GM12873 (cell line): ENCODE measurements around the gene KRT27.

Experiments
- CTCF ChIP-seq: IDR thresholded peaks from 2 replicates; pipeline ENCODE4 v1.5.1; 2012; ENCODE audit warnings: low read depth, mild to moderate bottlenecking, moderate library complexity, low read length, control low read depth; ENCODE audit not compliant: insufficient read depth; ENCODE audit errors: missing control alignments

Gene KRT27

GRCh38 chr17:40822132-40822812, 39.9 kb upstream of the KRT27 start, which contains the start of gene KRT10:
Gene KRT10, minus strand, starts transcription at chr17:40822614. Its CDS starts 29 bp downstream, at chr17:40822585.
- TF ChIP-seq CTCF: no peak

- no peak for TF ChIP-seq CTCF
Observed at GRCh38 chr17:40821536-40821935, 39.2 kb upstream of the KRT27 start.

- TF ChIP-seq CTCF: no peak
Observed at GRCh38 chr17:40820228-40820838, 38.0 kb upstream of the KRT27 start.

- no peak for TF ChIP-seq CTCF
Observed at GRCh38 chr17:40819528-40820125, 37.3 kb upstream of the KRT27 start.

DNA sequence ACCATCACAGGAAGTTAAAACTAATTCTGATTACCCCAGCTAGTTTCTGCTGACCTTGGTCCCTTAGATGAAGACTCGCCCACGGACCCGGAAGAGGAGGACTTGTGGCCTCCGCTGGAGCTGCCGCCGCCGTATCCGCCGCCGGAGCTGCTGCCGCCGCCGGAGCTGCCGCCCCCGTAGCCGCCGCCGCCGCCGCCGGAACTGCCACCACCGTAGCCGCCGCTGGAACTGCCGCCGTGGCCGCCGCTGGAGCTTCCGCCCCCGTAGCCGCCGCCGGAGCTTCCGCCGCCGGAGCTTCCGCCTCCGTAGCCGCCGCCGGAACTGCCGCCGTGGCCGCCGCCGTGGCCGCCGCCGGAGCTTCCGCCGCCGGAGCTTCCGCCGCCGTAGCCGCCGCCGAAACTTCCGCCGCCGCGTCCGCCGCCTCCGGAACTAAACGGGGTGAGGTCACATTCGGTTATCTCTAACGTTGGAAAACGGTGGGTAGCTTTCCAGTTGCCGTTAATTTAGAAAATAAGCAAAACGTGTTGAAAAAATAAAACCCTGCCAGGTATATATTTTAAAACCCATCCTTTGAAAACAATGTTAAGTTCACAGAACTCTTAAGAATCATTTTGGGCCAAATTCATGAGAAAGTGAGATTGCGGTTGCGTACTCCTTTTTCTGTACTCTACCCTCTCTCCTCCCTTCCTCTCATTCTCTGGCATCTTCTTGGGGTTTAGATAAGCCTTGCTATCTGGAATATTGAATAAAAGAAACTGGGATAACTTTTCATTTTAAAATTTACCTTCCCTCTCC, 36.6 kb upstream of the KRT27 start:
- no peak for TF ChIP-seq CTCF

GRCh38 chr17:40818343-40818732, 36.0 kb upstream of the KRT27 start:
- TF ChIP-seq CTCF: no peak

DNA sequence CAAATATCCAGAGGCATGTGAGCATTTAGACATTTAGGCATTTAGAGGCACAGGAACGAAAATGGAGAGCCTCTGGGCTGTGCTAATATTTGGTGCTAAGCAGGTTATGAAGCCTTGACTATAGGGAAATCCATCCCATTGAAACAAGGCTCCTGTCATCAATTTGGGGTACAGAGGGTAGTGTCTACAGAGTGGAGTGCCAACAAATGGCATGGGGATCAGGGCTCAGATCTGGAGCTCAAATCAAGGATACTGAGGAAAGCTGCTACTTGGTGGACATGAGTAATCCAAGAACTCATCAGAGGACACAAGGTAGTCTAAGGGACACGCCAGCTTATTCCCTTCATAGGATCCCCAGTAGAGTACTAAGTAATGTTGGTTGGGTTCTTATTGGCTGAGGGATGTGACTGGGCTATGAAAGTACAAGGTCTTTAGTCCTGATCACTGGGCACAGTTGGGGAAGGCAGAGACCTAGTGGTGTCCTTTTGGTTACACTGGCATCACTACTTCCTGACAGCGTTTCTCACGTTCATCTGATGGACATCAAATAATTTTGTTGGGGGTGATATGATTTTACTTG, 34.8 kb upstream of the KRT27 start:
- TF ChIP-seq CTCF: no peak
